Transverse colon (tissue), 4 donors: ENCODE data around the gene ALK.

ENCODE experiments used
- EP300 ChIP-seq: sonication (generic); formaldehyde crosslinking; IDR thresholded peaks from one replicate; pipeline ENCODE4 v1.6.1; 2017; ENCODE audit warnings: antibody characterized with exemption, low read depth
- POLR2A ChIP-seq: fragments of 450-650 bp; IDR thresholded peaks from one replicate; pipeline ENCODE4 v1.6.1; 2016; ENCODE audit warnings: antibody characterized with exemption, mild to moderate bottlenecking, moderate library complexity
- POLR2AphosphoS5 ChIP-seq, 3 donors: sonication (generic); formaldehyde crosslinking; IDR thresholded peaks; one replicate each; pipeline ENCODE4 v1.6.1; 2016; ENCODE audit warnings: antibody characterized with exemption in 3 of 3
- TF ChIP-seq, protein P1 (sequence below), 5 experiments: fragments of 200-600 bp in 3 of 5; fragments of 450-650 bp in 2 of 5; sonication (generic) in 3 of 5; IDR thresholded peaks; 1 replicate in 2 of 5; 2 replicates in 3 of 5; pipeline ENCODE4 v1.5.1; 2016 to 2017; ENCODE audit warnings: antibody characterized with exemption in 5 of 5, inconsistent platforms in 3 of 5, mild to moderate bottlenecking in 2 of 5, moderate library complexity in 1 of 5

DNA sequence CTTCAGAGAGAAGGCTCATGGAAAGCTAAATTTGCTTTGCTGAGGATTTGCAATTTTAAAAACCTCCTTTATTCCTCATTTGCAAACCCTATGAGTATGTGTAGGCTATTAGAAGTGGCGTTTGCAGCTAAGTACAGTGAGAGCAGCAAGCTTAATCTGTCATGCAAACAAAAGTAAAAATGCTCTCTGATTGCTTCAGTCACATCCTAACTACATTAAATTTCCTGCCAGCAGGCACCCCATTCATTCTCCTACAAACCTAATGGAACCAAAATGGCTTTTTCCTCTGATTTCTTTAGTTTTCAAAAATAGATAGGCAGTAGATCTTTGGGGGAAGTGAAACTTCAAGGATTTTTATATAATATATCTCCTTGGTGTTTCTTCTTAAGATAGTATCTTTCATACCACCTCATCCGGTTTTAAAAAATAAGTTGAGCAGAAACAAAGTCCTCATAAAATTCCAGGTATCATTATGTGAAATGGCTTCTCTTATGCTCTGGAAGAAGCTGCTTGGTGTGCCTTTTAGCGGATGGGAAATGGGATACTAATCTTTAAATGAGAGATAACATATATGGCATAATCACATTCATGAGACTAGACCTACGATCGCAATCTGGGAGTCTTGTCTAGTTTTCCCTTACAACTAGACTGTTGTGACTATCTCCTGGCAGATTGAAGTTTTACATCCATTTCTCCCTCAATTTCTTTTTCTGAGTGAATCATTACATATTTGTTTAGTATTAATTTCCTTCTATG is 757.1 kb downstream of the ALK start:
- TF ChIP-seq, protein P1, sequence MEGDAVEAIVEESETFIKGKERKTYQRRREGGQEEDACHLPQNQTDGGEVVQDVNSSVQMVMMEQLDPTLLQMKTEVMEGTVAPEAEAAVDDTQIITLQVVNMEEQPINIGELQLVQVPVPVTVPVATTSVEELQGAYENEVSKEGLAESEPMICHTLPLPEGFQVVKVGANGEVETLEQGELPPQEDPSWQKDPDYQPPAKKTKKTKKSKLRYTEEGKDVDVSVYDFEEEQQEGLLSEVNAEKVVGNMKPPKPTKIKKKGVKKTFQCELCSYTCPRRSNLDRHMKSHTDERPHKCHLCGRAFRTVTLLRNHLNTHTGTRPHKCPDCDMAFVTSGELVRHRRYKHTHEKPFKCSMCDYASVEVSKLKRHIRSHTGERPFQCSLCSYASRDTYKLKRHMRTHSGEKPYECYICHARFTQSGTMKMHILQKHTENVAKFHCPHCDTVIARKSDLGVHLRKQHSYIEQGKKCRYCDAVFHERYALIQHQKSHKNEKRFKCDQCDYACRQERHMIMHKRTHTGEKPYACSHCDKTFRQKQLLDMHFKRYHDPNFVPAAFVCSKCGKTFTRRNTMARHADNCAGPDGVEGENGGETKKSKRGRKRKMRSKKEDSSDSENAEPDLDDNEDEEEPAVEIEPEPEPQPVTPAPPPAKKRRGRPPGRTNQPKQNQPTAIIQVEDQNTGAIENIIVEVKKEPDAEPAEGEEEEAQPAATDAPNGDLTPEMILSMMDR (IDR thresholded peaks at IDR 0.05), result no peak
- TF ChIP-seq EP300 (no peak), POLR2AphosphoS5 (IDR thresholded peaks at IDR 0.05) (no peak), POLR2A (no peak)
